Muscle layer of colon (tissue), 2 donors: ENCODE results near the gene LSS.

ENCODE experiments used
- H3K27ac ChIP-seq: one replicate; pipeline ENCODE4 v1.7.0; 2013; ENCODE audit warnings: low read depth, mild to moderate bottlenecking, low read length, moderate library complexity
- H3K27me3 ChIP-seq, 2 donors: one replicate each; pipeline ENCODE4 v1.7.0; 2013; ENCODE audit warnings: low read length in 2 of 2, mild to moderate bottlenecking in 2 of 2; ENCODE audit not compliant: insufficient read depth in 2 of 2, control insufficient read depth in 1 of 2
- H3K36me3 ChIP-seq: one replicate; pipeline ENCODE4 v1.7.0; 2013; ENCODE audit warnings: mild to moderate bottlenecking, low read length; ENCODE audit not compliant: insufficient read depth
- H3K4me1 ChIP-seq: one replicate; pipeline ENCODE4 v1.7.0; 2013; ENCODE audit warnings: mild to moderate bottlenecking, low read length; ENCODE audit not compliant: insufficient read depth
- H3K4me3 ChIP-seq, 2 donors: one replicate each; pipeline ENCODE4 v1.7.0; 2013; ENCODE audit warnings: low read length in 2 of 2, low read depth in 1 of 2, mild to moderate bottlenecking in 1 of 2, moderate library complexity in 1 of 2
- H3K9ac ChIP-seq: one replicate; pipeline ENCODE4 v1.7.0; 2013; ENCODE audit warnings: low read length
- H3K9me3 ChIP-seq: one replicate; pipeline ENCODE4 v1.7.0; 2013; ENCODE audit warnings: mild to moderate bottlenecking, low read length
- donor health status: abdominal sarcoma.
- donor health status: Adenocarcinoma of cecum.

The LSS gene

GRCh38 chr21:46215436-46216131 is 13.0 kb downstream of the LSS start:
- no peak overlapping the region for H3K4me3 ChIP-seq
- no peaks in the 10 kb centered on the region for H3K4me1 ChIP-seq
- H3K9ac ChIP-seq, result no peak overlapping the region
- no peaks in the 10 kb centered on the region for H3K27me3 ChIP-seq
- H3K27ac ChIP-seq, result no peak overlapping the region
- peaks cover 43% of the 10 kb centered on the region for H3K36me3 ChIP-seq
- no peaks in the 10 kb centered on the region for H3K9me3 ChIP-seq

- Histone ChIP-seq H3K4me3 (no peak overlapping the region), H3K4me1 (no peaks in the 10 kb centered on the region), H3K27ac (no peak overlapping the region), H3K9ac (no peak overlapping the region), H3K9me3 (no peaks in the 10 kb centered on the region), H3K36me3 (peaks cover 34% of the 10 kb centered on the region), H3K27me3 (no peaks in the 10 kb centered on the region)
Measured at GRCh38 chr21:46214478-46215340, 13.9 kb downstream of the LSS start.

- Histone ChIP-seq H3K27me3 (no peaks in the 10 kb centered on the region), H3K4me1 (no peaks in the 10 kb centered on the region), H3K4me3 (no peak overlapping the region), H3K9ac (no peak overlapping the region), H3K36me3 (peaks cover 27% of the 10 kb centered on the region), H3K27ac (no peak overlapping the region), H3K9me3 (no peaks in the 10 kb centered on the region)
Measured at GRCh38 chr21:46213620-46214286, 14.8 kb downstream of the LSS start.

GRCh38 chr21:46212721-46213484 is 15.7 kb downstream of the LSS start:
- Histone ChIP-seq H3K9me3 (no peaks in the 10 kb centered on the region), H3K36me3 (peaks cover 35% of the 10 kb centered on the region), H3K9ac (no peak overlapping the region), H3K27ac (no peak overlapping the region), H3K4me3 (no peak overlapping the region), H3K27me3 (no peaks in the 10 kb centered on the region), H3K4me1 (no peaks in the 10 kb centered on the region)

GRCh38 chr21:46211786-46212720 is 16.5 kb downstream of the LSS start:
- Histone ChIP-seq H3K27me3 (no peaks in the 10 kb centered on the region), H3K36me3 (peaks cover 41% of the 10 kb centered on the region), H3K4me3 (no peak overlapping the region), H3K27ac (no peak overlapping the region), H3K4me1 (no peaks in the 10 kb centered on the region), H3K9ac (no peak overlapping the region), H3K9me3 (no peaks in the 10 kb centered on the region)

GRCh38 chr21:46211376-46211775 is 17.2 kb downstream of the LSS start:
- Histone ChIP-seq H3K27me3 (no peaks in the 10 kb centered on the region), H3K4me1 (no peaks in the 10 kb centered on the region), H3K9me3 (no peaks in the 10 kb centered on the region), H3K4me3 (no peak overlapping the region), H3K36me3 (peaks cover 46% of the 10 kb centered on the region), H3K27ac (no peak overlapping the region), H3K9ac (no peak overlapping the region)

- Histone ChIP-seq H3K4me1 (no peaks in the 10 kb centered on the region), H3K9ac (no peak overlapping the region), H3K27ac (no peak overlapping the region), H3K27me3 (no peaks in the 10 kb centered on the region), H3K9me3 (no peaks in the 10 kb centered on the region), H3K36me3 (peaks cover 54% of the 10 kb centered on the region), H3K4me3 (no peak overlapping the region)
Measured at GRCh38 chr21:46210378-46211136, 18.0 kb downstream of the LSS start.

GRCh38 chr21:46208761-46209721 is 19.5 kb downstream of the LSS start:
- Histone ChIP-seq H3K36me3 (peaks cover 48% of the 10 kb centered on the region), H3K4me3 (no peak overlapping the region), H3K27me3 (no peaks in the 10 kb centered on the region)

GRCh38 chr21:46207920-46208591 is 20.5 kb downstream of the LSS start:
- Histone ChIP-seq H3K36me3 (peaks cover 48% of the 10 kb centered on the region), H3K9me3 (no peaks in the 10 kb centered on the region), H3K4me1 (no peaks in the 10 kb centered on the region), H3K9ac (no peak overlapping the region), H3K27me3 (no peaks in the 10 kb centered on the region), H3K4me3 (no peak overlapping the region), H3K27ac (no peak overlapping the region)

More at GRCh38 chr21:46208761-46209721, 19.5 kb downstream of the LSS start:
- Histone ChIP-seq H3K9ac (no peak overlapping the region), H3K4me1 (no peaks in the 10 kb centered on the region), H3K27ac (no peak overlapping the region), H3K9me3 (no peaks in the 10 kb centered on the region)
